DND-41 (cell line): Measurements from ENCODE around the gene PPP6R2.

Source experiments
- ATAC-seq: fragments of 200-7000 bp; cut with Tn5 transposase; 3 replicates; pipeline ENCODE4 v1.9.1; 2021; ENCODE audit warnings: low read depth; ENCODE audit not compliant: insufficient read depth
- DNase-seq: peaks from one replicate; pipeline ENCODE4 v3.0.0-alpha.2; 2020
- H2AFZ ChIP-seq: 2 replicates; pipeline ENCODE4 v1.6.0; 2012; ENCODE audit warnings: low read depth, low read length
- H3K27ac ChIP-seq: 2 replicates; pipeline ENCODE4 v1.5.1; 2012; ENCODE audit warnings: low read length, inconsistent platforms
- H3K27me3 ChIP-seq: fragments of 200-600 bp; sonication (generic); 2 replicates; pipeline ENCODE4 v1.6.0; 2012; ENCODE audit warnings: low read length, mild to moderate bottlenecking, inconsistent platforms; ENCODE audit not compliant: insufficient read depth, poor library complexity
- H3K36me3 ChIP-seq: 2 replicates; pipeline ENCODE4 v1.5.1; 2012; ENCODE audit warnings: low read length, inconsistent platforms; ENCODE audit not compliant: insufficient read depth
- H3K4me1 ChIP-seq: 2 replicates; pipeline ENCODE4 v1.5.1; 2012; ENCODE audit warnings: mild to moderate bottlenecking, low read length; ENCODE audit not compliant: insufficient read depth
- H3K4me2 ChIP-seq: 2 replicates; pipeline ENCODE4 v1.6.0; 2012; ENCODE audit warnings: mild to moderate bottlenecking, moderate library complexity, low read length, inconsistent platforms; ENCODE audit not compliant: insufficient read depth
- H3K4me3 ChIP-seq, 2 experiments: fragments of 200-600 bp in 1 of 2; shearing (Covaris generic) in 1 of 2; 2 replicates each; pipeline ENCODE4 v1.5.1; 2012 to 2016; ENCODE audit warnings: inconsistent platforms in 2 of 2, low read length in 2 of 2, mild to moderate bottlenecking in 2 of 2, low read depth in 1 of 2, moderate library complexity in 1 of 2
- H3K79me2 ChIP-seq: 2 replicates; pipeline ENCODE4 v1.6.0; 2012; ENCODE audit warnings: low read length, inconsistent platforms; ENCODE audit not compliant: insufficient read depth
- H3K9ac ChIP-seq: 2 replicates; pipeline ENCODE4 v1.6.0; 2012; ENCODE audit warnings: low read depth, mild to moderate bottlenecking, inconsistent platforms, low read length, moderate library complexity
- H3K9me3 ChIP-seq: 2 replicates; pipeline ENCODE4 v1.5.1; 2012; ENCODE audit warnings: low read length, moderate library complexity, mild to moderate bottlenecking, inconsistent platforms; ENCODE audit not compliant: insufficient read depth, severe bottlenecking
- H4K20me1 ChIP-seq: 2 replicates; pipeline ENCODE4 v1.6.0; 2012; ENCODE audit warnings: low read length; ENCODE audit not compliant: insufficient read depth
- CTCF ChIP-seq: IDR thresholded peaks from 2 replicates; pipeline ENCODE4 v1.5.1; 2012; ENCODE audit warnings: borderline replicate concordance, low read length, moderate library complexity, mild to moderate bottlenecking; ENCODE audit not compliant: poor library complexity, severe bottlenecking; ENCODE audit errors: extremely low read depth
- EZH2 ChIP-seq: IDR thresholded peaks from 3 replicates; pipeline ENCODE4 v1.6.1; 2012; ENCODE audit warnings: borderline replicate concordance, low read depth, mild to moderate bottlenecking, moderate library complexity, low read length, inconsistent platforms; ENCODE audit not compliant: severe bottlenecking

PPP6R2 gene

GRCh38 chr22:50308597-50308935 is 34.6 kb upstream of the PPP6R2 start:
- Histone ChIP-seq H4K20me1 (peaks cover 25% of the 10 kb centered on the region), H3K27me3 (peaks cover 19% of the 10 kb centered on the region), H2AFZ (no peak overlapping the region), H3K4me3 (no peak overlapping the region), H3K36me3 (no peaks in the 10 kb centered on the region), H3K9ac (no peak overlapping the region), H3K9me3 (no peaks in the 10 kb centered on the region), H3K79me2 (no peaks in the 10 kb centered on the region), H3K27ac (no peak overlapping the region), H3K4me2 (no peak overlapping the region), H3K4me1 (peaks cover 15% of the 10 kb centered on the region)
- no peak for ATAC-seq
- DNase-seq: no peak
- TF ChIP-seq EZH2 (no peak), CTCF (no peak)

DNA sequence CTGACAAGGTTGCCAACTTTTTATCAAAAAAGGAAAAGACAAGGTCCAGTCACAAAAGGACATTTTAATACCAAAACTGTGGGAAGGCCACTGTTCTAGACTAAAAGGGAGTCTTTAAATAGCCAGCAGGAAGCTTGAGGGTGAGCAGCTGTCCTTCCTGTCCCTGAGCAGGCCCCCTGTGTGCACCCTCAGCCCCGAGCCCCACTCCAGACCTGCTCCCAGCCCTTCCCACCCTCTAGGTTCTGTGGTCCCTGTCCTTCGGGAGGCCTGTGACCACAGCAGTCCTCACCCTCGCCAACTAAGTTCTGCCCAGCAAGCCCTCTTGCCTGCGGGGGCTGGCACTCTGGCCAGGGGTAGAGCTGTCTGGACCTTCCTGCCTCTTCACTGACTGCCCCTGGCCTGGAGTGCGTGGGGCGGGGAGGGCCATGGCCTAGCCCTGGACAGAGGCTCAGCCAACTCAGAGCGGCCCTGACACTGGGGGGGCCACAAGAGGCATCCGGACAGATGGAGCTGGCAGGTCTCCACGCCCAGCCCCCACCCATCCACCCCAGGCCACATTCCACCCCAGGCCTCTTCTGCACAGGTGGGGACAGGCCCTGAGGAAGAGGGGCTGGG is 34.0 kb upstream of the PPP6R2 start:
- Histone ChIP-seq H3K27me3 (peaks cover 21% of the 10 kb centered on the region), H3K4me2 (no peak overlapping the region), H2AFZ (no peak overlapping the region), H3K4me3 (no peak overlapping the region), H3K4me1 (peaks cover 15% of the 10 kb centered on the region), H3K36me3 (no peaks in the 10 kb centered on the region), H3K9ac (no peak overlapping the region), H3K79me2 (no peaks in the 10 kb centered on the region), H3K27ac (no peak overlapping the region), H3K9me3 (no peaks in the 10 kb centered on the region), H4K20me1 (peaks cover 24% of the 10 kb centered on the region)
- TF ChIP-seq EZH2 (no peak), CTCF (no peak)
- DNase-seq: no peak
- ATAC-seq: no peak

DNA sequence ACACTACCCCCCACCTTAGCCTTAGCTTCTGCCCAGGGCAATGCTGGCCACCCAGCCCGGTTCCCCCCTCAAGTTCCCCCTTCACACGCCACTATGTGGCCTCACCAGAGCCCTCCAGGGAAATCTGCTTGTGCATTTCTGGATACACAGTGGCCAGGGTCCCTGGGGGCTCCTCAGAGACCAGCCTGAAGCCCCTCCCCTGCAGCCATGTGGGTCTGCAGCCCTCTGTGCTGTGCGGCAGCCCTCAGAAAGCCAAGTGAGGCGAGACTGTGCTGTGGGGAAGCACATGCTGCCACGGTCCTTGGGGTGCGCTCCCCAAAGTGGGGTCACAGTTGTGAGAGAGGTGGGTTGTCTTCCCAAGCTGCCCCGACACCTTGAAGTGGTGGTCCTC is 33.5 kb upstream of the PPP6R2 start:
- no peak overlapping the region for H2AFZ ChIP-seq
- H3K4me2 ChIP-seq: no peak overlapping the region
- peaks cover 26% of the 10 kb centered on the region for H3K27me3 ChIP-seq
- ATAC-seq (no peak), DNase-seq (no peak)
- no peak overlapping the region for H3K4me3 ChIP-seq
- peaks cover 17% of the 10 kb centered on the region for H3K4me1 ChIP-seq
- H3K79me2 ChIP-seq: no peaks in the 10 kb centered on the region
- H3K9me3 ChIP-seq: no peaks in the 10 kb centered on the region
- TF ChIP-seq CTCF (no peak), EZH2 (no peak)
- no peak overlapping the region for H3K27ac ChIP-seq
- no peak overlapping the region for H3K9ac ChIP-seq
- peaks cover 21% of the 10 kb centered on the region for H4K20me1 ChIP-seq
- H3K36me3 ChIP-seq: no peaks in the 10 kb centered on the region
